Fibroblast of villous mesenchyme (primary cell): ENCODE data around the gene RERE. TPM values are rescaled to one million over a fixed set of nuclear protein-coding genes. Genes with fewer than 3 reads are reported as not detected.
A peak's percentile ranks its signal among the peaks of the same experiment; 100 is the strongest.

Source experiments
- DNase-seq: peaks from one replicate; pipeline ENCODE4 v3.0.0-alpha.2; 2010; ENCODE audit warnings: low read depth
- H3K4me3 ChIP-seq: 2 replicates; pipeline ENCODE4 v1.5.1; 2011; ENCODE audit warnings: low read depth, mild to moderate bottlenecking, low read length
- total RNA-seq: library from RNA; depleted of rRNA; stranded (reverse); fragments of >200 nt; gene quantifications from 2 replicates; pipeline ENCODE4 v1.2.3, GENCODE V29; 2012
- TF ChIP-seq, protein P1 (sequence below): IDR thresholded peaks from 2 replicates; pipeline ENCODE4 v1.5.1; 2012; ENCODE audit warnings: low read depth, mild to moderate bottlenecking, low read length; ENCODE audit not compliant: insufficient read depth

Gene RERE
- total RNA-seq, 1 donor, result 51.4 TPM

GRCh38 chr1:8604041-8604945, 213.1 kb downstream of the RERE start:
- peak; percentile 59 for DNase-seq
- TF ChIP-seq, protein P1, sequence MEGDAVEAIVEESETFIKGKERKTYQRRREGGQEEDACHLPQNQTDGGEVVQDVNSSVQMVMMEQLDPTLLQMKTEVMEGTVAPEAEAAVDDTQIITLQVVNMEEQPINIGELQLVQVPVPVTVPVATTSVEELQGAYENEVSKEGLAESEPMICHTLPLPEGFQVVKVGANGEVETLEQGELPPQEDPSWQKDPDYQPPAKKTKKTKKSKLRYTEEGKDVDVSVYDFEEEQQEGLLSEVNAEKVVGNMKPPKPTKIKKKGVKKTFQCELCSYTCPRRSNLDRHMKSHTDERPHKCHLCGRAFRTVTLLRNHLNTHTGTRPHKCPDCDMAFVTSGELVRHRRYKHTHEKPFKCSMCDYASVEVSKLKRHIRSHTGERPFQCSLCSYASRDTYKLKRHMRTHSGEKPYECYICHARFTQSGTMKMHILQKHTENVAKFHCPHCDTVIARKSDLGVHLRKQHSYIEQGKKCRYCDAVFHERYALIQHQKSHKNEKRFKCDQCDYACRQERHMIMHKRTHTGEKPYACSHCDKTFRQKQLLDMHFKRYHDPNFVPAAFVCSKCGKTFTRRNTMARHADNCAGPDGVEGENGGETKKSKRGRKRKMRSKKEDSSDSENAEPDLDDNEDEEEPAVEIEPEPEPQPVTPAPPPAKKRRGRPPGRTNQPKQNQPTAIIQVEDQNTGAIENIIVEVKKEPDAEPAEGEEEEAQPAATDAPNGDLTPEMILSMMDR, result no peak

DNA sequence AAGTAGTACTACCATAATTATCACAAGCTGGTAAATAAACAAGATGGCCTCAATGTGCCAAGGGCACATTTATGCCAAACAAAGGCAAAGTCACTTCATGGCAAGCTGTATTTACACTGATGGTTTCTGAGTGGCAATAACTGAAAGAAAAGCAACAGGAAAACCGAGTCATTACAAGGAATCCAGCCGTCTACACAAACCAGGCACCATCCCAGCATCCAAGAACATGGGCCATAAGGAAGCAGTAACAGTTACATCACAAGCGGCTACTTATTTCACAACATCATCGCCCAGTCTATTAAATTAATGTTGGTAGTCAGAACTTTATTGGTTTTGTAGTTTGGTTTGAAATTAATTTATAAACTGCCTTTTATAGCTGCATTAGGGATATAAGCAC, 214.2 kb downstream of the RERE start:
- H3K4me3 ChIP-seq, result no peak overlapping the region
- TF ChIP-seq, protein P1, result no peak
- peak; percentile 73 for DNase-seq

More at GRCh38 chr1:8604041-8604945, 213.1 kb downstream of the RERE start:
- no peak overlapping the region for H3K4me3 ChIP-seq

- DNase-seq, result no peak
- TF ChIP-seq, protein P1, result no peak
- H3K4me3 ChIP-seq, result no peak overlapping the region
Measured at GRCh38 chr1:8602471-8603219, 214.8 kb downstream of the RERE start.

DNA sequence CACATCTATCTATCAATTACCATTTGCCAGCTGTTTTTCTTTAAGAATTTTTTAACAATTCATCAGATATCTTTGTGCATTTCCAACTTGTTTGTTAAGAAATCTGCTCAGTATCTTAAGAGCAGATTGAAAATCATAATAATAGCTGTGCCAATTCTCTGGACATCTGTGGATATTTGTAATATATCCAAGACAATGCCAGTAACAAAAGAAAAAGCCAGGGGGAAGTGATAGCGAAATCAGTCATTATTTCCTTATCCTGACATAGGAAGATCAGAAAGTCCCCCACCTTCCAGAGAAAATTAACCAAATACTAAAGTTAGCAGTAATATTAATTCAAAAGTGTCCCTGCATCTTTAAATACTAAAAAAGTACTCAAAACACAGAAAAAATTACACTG, 217.1 kb downstream of the RERE start:
- TF ChIP-seq, protein P1, result no peak
- DNase-seq, result no peak
- H3K4me3 ChIP-seq, result no peak overlapping the region

DNA sequence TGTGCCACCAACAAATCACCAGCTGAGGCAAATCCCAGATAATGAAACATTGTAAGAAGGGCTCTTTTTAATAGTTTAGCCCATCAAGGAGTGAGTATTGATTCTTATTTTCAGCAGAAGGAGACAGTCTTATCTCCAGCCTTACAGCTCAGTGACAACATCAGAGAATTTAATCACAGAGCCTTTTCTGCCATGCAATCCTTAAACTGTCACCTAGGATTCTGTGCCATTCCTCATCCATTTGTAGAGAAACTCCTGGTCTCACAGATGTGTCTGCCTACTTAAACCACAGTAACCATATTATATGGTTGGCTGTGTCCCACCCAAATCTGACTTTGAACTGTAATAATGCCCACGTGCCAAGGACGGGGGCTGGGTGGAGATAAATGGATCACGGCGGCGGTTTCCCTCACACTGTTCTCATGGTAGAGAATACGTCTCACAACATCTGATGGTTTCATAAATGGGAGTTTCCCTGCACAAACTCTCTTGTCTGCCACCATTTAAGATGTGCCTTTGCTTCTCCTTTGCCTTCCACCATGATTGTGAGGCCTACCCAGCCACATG, 217.7 kb downstream of the RERE start:
- H3K4me3 ChIP-seq, result no peak overlapping the region
- DNase-seq, result no peak
- TF ChIP-seq, protein P1, result no peak

GRCh38 chr1:8598783-8599182, 218.7 kb downstream of the RERE start:
- no peak overlapping the region for H3K4me3 ChIP-seq
- TF ChIP-seq, protein P1, result no peak
- DNase-seq, result peak; percentile 57
